NCI-H524 (cell line): ENCODE measurements around the gene RIN3.
"Not testable (repeated sequence)": the region's sequence is repeated elsewhere in the genome, so short reads cannot be mapped to it uniquely, and the experiment has no call there.

Source experiments
- DNase-seq, 2 experiments: peaks; one replicate each; lab custom pipeline; 2025; lab: John Stamatoyannopoulos, UW

Gene RIN3

DNA sequence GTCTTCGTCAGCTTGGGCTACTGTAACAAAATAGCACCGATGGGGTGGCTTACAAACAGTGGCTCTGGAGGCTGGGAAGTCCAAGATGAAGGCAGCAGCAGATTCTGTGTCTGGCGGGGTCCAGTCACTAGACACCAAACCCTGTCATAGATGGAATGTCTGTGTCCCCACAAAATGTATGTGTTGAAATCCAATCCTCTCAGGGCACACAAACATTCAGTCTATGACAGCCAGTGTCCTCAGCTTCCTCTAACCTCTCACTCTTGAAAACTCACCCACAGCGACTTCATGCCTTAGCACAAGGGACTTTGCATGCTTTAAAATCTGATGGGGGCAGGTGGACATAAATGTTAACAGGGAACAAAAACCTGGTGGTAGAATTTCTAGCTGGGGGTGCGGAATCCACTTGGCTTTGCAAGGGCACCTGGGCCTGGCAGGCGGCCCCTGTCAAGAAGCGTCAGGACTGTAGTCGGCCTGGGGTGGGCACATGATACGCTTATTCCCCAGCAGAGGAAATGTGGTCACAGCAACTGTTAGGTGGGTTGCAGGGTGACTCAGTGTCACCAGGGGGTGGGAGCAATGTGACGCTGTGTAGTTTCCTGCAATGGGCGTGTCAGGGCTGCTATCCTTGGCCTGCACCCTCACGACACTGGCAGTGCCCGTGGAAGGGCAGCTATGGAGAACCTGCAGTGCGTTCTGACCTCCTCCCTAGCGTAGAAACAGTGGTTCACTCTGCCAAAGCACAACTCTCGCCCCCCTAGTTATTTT, 17.7 kb downstream of the RIN3 start:
- DNase-seq, result no peak

DNA sequence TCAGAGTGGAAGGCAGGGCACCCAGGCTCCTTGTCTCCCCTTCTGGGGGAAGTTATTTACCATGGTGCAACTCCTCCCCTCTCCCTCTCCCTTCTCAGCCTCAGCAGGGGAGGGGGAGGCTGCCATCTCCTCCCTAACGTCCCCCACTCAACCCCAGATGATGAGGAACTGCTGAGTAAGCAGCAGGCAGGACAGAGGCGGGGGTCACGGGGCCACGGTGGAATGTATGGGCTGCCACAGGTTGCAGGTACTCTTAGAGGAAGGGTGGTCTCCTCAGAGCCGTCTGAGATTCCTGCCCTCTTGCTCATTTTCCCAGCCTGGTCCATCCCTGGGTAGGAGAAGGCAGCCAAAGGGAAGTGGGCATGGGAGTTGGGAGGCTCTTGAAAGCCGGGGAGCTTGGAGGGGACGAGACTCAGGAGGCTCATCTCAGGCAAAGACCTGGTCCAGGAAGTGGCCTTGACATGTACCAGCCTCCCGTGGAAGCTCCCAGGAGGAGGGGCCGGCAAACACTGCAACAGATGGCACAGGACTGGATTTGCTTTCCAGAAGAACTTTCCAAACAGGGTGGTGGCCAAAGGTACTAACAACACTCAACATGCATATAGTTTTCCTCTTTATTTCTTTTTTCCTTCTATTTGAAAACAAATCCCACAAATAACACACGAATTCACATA, 19.0 kb downstream of the RIN3 start:
- DNase-seq, result peak; percentile 28 to 77

DNA sequence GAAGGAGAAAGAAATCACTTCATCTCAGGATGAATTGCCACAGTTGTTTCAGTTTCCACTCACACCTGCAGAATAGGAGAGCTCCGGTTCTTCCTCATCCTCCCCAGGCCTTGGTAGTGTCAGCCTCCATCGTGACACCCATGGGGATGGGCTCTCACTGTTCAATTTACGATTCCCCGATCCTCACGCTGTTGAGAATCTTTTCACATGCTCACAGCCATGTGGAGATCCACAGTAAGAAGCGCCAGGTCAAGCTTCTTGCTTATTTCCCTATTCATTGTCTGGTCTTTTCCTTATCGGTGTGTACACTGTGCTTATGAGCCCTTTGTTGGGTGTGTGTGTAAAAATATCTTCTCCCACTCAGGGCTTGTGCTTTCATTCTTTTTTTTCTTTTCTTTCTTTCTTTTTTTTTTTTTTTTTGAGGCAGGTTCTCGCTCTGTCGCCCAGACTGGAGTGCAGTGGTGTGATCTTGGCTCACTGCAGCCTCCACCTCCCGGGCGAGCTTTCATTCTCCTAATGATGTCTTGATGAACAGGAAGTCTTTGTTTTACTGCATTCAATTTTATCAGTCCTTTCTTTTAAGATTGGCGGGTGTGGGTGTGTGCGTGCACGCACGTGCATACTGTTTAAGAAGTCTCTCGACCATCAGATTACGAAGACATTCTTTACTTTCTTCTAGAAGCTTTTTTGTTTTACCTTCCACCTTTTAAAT, 21.5 kb downstream of the RIN3 start:
- no peak for DNase-seq

DNA sequence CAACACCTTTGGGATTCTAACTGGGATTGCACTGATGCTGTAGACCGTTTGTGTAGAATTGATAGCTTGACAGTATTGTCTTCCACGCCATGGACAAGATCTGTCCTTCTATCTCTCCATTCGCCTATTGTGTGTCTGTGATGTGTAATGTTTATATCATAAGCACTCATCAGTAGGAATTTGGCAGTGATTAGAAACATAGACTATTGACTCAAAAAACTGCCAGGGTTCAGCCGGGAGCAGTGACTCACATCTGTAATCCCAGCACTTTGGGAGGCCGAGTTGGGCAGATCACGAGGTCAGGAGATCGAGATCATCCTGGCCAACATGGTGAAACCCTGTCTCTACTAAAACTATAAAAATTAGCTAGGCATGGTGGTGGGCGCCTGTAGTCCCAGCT, 22.6 kb downstream of the RIN3 start:
- DNase-seq, result not testable (repeated sequence)

DNA sequence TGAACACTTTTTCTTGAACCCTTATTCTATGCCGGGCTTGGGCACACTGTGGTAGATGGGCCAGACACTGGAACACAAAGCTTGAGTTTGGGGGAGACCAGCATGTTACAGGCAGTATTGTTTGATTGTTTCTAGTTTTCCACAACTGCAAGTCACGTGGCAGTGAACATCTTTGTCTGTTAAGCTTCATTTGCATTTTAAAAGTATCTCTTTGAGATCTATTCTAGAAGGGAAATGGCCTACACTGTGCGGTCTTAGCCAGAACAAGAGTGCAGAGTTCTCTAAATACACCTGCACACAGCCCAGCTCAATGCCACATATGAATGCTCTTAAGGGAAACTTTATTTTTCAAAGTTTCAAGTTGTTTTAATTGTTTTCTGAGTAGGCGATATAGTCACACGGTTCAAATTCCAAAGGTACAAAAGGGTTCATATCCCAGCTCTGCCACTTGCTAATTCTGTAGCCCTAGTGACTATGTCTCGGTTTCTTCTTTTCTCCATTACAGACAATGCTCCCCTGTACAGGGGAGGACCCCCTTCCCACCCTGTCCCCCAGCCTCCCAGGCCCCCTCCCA, 24.9 kb downstream of the RIN3 start:
- DNase-seq, result no peak

DNA sequence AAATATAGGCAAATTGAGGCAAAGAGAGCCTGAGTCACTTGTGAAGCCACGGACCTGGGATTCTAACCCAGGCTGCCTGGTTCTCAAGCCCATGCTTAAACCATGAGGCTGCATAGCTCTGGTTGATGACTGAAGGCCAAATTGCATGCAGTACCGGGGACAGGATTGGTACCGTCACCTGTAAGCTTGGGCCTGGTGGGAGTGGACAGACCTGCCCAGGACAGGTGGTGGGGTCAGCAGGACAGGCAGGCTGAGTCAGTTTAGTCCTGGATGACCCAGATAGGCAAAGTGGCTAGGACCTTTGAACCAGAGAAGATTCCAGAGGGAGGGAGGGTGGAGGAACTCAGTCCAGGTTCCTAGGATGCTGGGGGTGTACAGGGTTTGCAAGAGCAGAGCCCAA, 25.8 kb downstream of the RIN3 start:
- DNase-seq, result no peak

- DNase-seq, result no peak
These were observed 26.3 kb downstream of the RIN3 start for GRCh38 chr14:92539875-92540274.

DNA sequence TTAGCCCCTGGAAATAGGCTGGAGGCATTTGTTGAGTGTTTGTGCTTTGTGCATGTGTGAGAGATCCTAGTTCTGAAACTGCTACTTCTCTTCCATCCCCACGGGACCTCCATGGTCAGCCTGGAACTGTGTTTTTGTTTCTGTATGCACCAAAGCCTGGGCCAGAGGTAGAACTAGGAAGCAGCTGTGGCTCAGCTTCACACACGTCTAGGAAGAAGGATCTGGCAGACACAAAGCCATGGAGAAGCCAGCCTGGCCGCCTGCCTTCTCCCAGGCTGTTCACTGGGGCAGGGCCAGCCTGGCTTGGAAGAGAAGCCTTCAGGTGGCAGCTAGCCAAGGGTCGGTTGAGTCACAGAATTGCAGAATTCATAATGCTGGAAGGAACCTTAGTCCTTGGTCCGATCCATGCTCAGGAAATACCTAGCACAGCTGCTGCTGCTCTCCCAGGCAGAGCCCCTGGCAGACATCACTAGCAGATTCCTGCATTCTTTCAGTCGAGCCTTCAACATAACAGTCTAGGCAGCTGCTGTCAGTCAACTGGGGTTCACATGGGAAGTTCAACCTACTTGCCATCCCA, 27.0 kb downstream of the RIN3 start:
- DNase-seq, result no peak

GRCh38 chr14:92542766-92543554, 29.4 kb downstream of the RIN3 start:
- no peak for DNase-seq

DNA sequence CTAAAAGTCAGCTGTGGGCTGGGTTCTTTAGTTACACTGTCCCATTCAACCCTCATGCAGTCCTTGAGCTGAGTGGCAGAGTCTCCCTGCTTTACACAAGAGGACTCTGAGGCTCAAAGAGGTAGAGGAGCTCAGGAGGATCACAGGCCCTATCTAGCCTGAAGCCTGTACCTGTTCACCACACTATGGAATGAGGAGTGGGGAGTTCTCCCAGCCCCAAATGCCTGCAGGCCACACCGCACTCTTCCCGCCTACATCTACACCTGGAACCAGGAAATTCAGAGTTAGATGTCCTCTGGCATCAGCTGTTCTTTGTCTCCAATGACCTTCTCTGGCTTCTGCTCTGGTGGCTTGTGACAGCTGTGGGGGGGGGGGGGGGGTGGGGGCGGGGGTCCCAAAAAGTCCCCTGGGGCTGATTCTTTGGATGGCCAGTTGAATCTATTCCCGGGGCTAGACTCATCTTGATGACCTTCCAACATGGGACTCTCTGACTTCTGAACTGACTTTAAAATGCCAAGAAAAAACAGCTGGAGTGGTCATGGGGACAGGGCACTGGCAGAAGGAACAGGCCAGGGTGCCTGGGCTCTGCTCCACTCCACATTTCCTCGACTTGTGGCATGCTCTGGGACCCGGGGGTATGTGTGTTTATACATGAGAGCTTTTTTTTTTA, 30.6 kb downstream of the RIN3 start:
- no peak for DNase-seq

GRCh38 chr14:92546347-92547053, 32.9 kb downstream of the RIN3 start:
- DNase-seq, result no peak

- no peak for DNase-seq
These were observed 35.7 kb downstream of the RIN3 start for GRCh38 chr14:92549105-92549858.

DNA sequence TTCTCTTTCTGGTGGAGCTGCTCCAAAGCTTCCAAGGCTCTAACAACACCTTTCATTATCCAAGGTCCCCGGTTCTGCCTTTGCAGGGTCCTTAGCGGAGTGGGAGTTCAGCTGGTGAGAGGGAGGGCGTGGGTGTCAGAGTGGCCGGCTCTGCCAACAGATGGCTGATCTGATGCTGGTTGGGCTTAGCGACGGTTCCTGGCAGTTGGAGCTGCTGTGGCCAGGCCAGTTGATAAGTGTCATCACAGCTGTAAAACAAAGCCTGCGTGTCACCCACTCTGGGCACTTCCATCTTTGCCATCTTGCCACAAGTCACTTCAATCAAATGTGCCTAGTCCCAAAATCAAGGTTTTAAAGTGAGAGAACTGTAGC, 36.3 kb downstream of the RIN3 start:
- DNase-seq, result peak; percentile 43 to 71

DNA sequence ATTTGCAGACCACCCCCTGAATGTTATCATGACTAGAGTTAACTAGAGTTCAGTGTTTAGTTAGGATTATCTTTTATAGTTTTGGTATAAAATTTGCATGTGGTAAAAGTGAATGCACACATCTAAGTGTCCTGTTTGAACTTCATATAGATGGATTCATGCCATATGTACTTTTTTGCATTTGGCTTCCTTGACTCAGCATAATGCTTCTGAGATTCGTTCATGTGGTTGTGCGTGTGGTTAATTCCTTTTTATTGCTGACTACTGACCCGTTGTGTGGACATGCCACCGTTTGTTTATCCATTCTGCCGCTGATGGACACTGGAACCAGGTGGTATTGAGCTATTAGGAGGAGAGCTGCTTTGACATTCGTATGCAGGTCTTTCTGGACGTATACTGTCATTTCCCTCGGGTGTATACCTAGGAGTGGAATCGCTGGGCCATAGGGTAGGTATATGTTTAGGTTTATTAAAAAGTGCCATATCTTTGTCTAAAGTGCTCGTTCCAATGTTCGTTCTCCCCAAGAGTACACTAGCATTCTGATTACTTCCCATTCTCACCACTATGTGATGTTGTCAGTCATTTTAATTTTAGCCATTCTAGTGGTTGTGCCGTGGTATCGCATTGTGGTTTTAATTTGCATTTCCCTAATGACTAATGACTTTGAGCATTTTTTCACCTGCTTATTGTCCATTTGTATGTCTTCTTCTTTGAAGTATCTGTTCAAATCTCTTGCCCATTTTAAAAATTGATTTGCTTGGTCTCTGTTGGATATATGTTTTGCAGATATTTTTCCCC, 37.7 kb downstream of the RIN3 start:
- no peak for DNase-seq

- no peak for DNase-seq
These were observed 38.5 kb downstream of the RIN3 start for GRCh38 chr14:92552066-92552465.

DNA sequence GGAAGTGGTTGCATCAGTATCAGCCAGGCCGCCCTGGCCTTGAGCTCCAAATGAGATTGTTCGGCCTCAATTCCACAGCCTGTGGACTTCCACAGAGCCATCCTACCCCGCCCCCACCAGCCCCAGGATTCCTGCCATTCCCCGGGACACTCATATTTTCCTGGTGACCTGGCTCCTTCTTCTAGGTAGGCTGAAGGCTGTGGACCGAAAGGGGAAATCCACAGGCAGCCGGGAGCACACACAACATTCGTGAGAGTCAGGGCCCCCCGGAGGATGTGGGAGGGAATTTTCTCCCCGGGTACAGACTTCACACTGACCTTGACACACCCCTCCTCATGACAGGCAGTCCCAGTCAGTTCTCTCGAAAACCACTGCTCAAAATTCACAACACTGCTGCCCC, 39.9 kb downstream of the RIN3 start:
- DNase-seq, result no peak

DNA sequence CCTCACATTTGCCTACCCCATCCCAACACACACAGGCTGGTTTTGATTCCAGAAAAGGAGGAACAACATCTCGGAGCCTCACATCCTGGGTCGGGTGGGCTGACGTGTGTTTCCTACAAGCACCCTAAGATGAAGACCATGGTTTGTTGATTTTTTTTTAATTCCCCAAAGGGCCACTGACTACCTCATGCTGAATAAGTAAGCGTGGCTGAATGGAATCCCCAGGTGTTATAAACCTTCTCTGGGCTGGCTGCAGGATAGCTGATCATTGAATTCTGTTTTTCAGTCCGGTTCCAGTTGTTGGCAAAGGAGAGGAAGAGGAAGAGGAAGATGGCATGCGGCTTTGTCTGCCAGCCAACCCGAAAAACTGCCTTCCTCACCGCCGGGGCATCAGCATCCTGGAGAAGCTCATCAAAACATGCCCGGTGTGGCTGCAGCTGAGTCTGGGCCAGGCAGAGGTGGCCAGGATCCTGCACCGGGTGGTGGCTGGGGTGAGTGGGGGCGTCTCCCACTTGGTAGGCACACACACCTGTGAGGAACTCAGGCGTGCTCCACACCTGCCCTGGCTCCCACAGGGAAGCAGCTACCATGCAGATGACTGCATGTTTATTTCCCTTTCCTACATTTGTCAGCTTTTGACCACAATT, 42.0 kb downstream of the RIN3 start:
- no peak for DNase-seq

- DNase-seq, result no peak
These were observed 42.7 kb downstream of the RIN3 start for GRCh38 chr14:92556255-92556741.
